HG03175 (cell line): ENCODE measurements around the gene FASTK.

Source experiments
- ATAC-seq: cut with Tn5 transposase; IDR thresholded peaks from one replicate; pipeline ENCODE4 v1.9.1; 2021; ENCODE audit warnings: mild to moderate bottlenecking, moderate library complexity; ENCODE audit not compliant: unreplicated experiment

The FASTK gene

GRCh38 chr7:151118108-151119054 lies 37.8 kb upstream of the FASTK start:
- ATAC-seq, result no peak

- ATAC-seq, result no peak
Measured at GRCh38 chr7:151117565-151117964, 37.0 kb upstream of the FASTK start.

DNA sequence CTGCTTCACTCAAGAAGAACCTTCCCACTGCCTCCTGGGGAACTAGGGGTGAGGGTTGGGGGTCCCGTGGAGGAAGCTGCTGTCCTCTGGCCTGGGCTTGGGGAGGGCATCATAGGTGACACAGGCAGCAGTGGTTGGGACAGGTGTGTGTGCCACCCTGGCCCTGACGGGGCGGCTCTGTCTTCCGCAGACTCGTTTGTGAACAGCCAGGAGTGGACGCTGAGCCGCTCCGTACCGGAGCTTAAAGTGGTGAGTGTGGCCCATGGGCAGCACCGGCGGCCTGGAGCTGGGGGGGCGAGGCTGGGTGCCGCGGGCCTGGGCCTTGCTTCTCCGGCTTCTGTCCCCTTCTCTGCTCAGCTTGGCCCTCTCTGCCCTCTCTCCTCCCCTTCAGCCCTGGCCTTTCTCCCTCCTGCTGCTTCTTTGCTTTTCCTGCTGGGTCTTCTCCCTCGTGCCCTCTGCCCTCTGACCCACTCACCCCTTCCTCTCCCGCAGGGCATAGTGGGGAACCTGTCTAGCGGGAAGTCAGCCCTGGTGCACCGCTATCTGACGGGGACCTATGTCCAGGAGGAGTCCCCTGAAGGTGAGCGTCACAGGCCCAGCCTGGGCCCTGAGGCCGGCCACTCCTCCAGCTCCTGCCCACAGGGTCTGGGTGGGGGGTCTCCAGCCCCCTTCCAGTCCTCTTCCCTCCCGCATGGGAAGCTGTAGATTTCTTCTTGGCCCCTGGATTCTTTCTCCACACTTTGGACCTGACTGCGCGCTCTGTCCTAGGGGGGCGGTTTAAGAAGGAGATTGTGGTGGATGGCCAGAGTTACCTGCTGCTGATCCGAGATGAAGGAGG lies 36.2 kb upstream of the FASTK start:
- ATAC-seq, result no peak

DNA sequence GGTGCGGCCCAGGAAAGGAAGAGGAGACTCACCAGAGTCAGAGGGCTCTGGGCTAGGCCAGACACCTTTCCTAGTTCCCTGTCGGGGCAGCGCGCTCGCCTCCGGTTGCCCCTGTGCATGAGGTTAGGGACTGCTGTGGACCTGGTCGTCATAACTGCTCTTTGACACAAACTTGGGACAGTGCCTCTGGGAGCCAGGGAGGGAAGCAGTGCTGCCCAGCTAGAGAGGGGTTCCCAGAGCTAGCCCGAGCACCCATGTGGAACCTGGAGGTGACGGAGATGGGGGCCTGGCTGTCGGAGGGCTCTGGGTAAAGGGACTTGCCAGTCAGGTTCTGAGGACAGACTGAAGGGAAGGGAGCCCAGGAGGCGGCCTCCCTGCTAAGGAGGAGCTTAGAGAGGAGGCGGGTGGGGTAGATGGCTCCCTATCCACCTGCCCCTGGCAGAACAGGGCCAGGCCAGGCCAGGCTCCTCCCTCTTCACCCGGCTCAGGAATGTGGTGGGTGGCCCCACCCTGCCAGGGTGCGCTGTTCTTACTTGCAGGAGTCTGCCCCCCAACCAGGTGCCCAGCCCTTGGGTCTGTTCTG lies 35.3 kb upstream of the FASTK start:
- ATAC-seq, result no peak

DNA sequence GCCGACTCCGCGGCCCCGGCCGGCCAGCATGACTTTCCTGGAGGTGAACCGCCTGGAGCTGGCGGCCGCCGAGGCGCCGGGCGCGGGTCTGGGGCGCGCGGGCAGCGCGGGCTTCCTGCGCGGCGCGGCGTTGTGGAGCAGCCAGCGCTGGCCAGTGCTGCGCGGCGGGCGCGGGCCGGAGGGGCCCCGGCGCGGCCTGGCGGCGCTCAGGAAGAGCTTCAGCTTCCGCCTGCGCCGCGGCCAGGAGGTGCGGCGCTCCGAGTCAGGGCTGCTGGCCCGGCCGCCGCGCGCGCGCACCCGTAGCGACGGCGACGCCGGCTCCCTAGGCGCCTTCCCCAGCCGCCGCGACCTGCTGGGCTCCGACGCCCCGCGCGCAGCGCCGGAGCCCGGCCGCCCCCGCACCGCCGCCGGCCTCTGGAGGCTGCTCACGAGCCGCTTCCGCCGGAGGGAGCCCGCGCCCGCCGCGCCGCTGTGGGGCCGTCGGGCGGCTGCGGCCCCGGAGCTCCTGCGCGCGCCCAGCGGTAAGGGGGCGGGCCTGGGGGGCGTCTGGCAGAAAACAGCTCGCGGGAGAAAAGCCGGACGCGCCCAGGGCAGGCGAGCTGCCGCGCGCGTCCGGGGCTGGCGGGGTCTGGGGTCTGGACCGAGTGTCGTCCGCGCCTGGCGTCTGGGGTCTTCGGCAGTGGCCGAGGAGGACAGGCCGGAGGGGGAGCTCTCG lies 34.7 kb upstream of the FASTK start:
- no peak for ATAC-seq

DNA sequence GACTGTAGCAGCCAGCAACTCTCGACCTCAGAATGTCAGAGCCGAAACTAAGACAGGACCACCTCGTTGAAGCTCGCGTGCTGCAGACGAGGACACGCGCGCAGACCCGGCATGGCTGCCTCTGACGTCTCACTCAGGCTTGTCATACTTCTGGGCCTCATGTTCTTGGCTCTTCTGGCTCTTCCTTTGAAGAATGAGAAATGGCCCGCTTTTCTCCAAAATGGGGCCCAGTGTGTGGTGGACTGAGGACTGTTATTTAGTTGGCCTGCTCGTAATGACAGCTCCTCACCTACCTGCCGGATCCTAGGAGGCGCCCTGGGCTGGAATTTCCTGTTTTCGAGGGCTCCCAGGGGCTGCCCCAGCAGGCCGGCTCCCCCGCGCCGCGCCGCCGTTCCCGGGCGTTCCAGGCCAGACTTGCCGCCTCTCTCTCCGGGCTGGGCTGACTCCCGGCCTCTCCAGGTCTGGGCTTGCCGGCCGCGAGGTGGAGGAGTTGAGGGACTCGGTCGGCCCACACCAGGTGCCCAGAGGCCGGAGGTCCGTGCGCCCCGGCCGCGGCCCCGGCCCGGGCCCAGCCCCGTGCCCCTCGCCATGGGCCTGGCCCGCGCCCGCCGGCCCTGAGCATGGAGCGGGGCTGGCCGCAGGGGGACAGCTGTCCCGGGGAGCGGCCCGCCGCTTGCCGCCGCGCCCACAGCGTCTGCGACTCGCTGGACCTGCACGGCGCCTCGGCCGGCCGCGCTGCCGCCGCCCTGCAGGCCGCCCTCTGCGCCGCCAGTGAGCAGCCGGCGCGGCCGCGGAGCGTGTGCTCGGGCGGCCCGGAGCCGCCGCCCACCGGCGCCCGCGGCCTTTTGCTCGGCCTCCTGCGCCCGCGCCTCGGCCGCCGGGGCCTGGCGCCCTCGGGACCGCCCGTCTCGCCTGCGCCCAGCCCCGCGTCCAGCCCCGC lies 33.8 kb upstream of the FASTK start:
- no peak for ATAC-seq

DNA sequence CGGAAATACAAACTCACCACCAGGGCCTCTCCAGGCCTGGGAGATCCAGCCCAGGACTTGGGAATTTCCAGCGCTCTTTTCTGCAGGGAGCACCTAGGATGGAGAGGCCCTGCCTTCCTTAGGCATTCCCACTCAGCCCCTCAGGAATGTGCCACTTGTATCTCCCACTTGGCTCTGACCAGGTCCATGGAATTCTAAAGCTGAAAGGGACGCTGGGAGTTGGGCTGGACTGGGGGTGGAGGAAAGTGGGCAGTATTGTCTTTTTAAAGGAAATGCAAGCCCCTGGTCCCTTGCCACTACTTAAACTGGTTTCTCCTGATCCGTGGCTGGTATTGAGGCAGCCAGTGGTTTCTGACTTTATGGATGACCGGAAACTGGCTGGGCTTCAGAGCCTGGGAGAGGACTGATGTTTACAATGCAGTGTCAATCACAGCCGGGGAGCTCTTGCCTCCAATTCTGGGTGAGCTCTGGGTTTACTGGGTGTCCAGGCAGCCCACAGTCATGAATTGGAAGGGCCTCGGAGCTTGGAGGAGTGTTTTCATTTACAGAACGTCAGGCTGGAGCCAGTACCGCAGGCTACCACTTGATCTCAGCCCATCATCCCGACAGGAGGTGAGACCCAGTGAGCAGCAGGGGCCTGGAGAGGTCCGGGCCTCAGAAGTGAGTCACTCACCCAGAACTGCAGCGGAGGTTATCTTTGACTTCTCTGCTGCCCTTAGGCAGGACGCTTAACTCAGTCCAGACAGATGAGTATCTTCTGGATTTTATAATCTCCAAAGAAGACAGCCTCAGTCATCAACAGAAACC lies 32.9 kb upstream of the FASTK start:
- no peak for ATAC-seq

GRCh38 chr7:151110941-151111645 lies 30.5 kb upstream of the FASTK start:
- peak; percentile 80 for ATAC-seq

DNA sequence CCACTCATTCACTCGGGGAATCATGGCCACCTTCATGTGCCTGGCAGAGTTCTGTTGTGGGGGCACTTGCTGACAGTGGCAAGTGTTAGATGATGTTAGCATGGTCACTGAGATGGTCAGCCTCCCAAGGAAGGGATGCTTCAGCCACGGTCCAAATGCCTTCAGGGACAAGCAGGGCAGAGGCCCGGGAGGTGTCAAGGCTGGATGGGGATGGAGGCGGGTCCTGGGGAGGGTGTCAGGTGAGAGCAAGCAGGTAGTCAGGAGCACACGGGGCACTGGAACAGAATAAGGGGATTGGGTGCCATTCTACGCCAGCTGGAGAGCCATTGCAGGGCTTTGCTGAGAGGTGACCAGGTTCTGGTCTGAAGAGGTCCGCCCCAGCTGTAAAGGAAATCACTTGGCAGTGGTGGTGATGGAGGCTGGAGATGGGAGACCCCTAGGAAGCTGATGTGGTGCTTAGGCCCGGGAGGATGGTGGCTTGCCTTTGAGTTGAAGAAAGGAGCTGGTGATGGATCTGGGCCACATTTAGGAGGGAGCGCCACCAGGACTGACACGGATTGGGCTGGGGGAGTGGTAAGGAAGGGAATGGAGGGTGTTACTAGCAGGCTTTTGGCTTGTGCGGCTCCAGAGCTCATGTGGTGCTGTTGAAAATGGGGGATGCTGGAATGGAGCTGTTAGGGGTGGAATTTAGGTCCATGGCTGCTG lies 29.8 kb upstream of the FASTK start:
- no peak for ATAC-seq

DNA sequence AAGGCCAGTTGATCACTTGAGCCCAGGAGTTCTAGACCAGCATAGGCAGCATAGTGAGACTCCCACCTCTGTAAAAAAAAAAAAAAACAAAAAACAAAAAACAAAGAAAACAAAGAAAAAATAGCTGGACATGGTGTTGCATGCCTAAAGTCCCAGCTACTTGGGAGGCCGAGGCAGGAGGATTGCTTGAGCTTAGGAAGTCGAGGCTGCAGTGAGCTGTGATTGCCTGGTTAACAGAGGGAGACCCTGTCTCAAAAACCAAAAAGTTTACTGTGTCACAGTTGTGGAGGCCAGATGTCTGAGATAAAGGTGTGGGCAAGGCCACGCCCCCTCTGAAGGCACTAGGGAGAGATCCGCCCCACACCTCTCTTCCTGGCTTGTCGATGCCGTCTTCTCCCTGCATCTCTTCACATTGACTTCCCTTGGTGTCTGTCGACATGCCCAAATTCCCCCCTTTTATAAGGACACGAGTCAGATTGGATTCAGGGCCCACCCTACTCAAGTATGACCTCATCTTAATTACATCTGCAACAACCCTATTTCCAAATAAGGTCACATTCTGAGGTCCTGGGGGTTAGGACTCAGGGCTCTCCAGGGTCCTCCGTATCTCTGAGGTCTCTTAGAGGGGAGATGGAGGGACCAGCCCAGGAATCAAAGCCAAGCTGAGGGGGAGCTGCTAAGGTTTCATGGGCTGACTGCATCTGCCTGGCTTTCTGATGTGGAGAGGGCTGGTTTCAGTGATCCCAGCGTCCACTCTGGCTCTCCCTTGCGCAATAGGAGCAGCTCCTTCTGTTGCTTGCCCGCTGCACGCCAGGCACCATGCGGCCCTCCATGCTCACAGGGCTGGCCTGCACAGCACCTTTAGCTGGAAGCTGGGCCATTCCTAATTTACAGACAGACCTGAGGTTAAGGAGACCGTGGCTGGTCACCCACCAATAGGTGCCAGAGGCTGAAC lies 28.8 kb upstream of the FASTK start:
- ATAC-seq, result no peak

GRCh38 chr7:151107882-151108281 lies 27.3 kb upstream of the FASTK start:
- ATAC-seq, result no peak

GRCh38 chr7:151104411-151105235 lies 24.0 kb upstream of the FASTK start:
- no peak for ATAC-seq

GRCh38 chr7:151103973-151104372 lies 23.4 kb upstream of the FASTK start:
- no peak for ATAC-seq

DNA sequence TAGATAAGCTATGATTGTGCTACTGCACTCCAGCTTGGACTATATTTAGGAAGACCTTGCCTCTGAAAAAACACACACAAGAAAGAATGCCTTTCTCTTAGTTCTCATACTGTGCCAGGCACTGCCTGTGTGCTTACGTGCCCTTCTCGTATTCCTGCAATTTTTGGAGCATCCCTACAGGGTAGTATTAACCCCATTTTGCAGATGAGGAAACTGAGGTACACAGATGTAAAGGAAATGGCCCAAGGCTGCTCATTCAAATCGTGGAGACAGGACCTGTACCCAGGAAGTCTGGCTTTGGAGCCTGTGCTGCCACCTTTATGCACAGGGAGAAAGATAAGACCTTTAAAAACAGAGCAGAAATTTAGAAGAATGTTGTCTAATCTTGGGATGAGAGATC lies 22.4 kb upstream of the FASTK start:
- ATAC-seq, result no peak

GRCh38 chr7:151101621-151102396 lies 21.2 kb upstream of the FASTK start:
- ATAC-seq, result no peak
